ENCODE data around the gene RTL10.

DNA sequence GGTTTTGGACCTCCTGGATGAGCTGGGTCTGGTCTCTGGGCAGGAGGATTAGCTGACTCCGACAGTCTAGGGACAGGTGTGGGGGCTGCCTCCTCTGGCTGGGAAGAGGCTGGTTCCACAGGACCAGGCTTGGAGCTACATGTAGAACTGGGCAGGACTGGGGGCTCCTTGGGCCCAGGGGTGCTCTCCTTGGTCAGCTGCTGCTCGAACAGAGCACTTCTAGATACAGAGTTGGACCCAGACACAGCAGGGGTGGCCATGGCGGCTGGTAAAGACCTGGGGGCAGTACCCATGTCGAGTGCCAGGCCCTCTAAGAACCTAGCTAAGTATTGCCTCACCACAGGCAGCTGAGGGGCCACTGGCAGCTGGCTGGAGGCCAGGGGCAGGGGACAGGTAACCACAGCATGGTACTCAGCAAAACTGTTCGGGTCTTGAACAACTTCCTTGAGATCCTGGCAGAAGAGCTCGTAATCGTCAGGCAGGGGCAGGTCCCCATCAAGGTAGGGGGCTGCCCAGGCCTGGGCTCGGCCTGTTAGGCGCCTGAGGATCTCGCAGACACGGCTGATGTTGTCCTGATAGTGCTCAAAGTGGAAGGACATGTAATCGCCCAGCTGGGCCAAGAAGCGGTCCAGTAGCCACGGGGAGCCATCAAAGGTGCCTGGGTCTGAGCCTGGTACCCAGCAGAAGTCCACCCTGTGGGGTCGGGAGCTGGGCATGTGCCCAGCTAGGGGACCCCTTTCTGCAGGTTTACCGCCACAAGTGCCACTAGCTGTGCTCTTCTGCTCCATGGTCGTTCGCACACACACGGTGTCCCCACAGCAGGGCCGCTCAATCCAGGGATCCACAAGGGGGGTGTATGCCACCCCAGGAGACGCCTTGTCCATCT is 3.1 kb downstream of the RTL10 start:
- no peak for TF ChIP-seq EZH2 (IDR thresholded peaks at IDR 0.05; ENCODE audit: borderline replicate concordance, insufficient read depth, low read depth, low read length, poor library complexity, severe bottlenecking)
- TF ChIP-seq, protein P1, sequence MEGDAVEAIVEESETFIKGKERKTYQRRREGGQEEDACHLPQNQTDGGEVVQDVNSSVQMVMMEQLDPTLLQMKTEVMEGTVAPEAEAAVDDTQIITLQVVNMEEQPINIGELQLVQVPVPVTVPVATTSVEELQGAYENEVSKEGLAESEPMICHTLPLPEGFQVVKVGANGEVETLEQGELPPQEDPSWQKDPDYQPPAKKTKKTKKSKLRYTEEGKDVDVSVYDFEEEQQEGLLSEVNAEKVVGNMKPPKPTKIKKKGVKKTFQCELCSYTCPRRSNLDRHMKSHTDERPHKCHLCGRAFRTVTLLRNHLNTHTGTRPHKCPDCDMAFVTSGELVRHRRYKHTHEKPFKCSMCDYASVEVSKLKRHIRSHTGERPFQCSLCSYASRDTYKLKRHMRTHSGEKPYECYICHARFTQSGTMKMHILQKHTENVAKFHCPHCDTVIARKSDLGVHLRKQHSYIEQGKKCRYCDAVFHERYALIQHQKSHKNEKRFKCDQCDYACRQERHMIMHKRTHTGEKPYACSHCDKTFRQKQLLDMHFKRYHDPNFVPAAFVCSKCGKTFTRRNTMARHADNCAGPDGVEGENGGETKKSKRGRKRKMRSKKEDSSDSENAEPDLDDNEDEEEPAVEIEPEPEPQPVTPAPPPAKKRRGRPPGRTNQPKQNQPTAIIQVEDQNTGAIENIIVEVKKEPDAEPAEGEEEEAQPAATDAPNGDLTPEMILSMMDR (IDR thresholded peaks at IDR 0.05): no peak

Measured in B cell (primary cell).